ENCODE measurements around the gene NDUFA13.

NDUFA13 gene

DNA sequence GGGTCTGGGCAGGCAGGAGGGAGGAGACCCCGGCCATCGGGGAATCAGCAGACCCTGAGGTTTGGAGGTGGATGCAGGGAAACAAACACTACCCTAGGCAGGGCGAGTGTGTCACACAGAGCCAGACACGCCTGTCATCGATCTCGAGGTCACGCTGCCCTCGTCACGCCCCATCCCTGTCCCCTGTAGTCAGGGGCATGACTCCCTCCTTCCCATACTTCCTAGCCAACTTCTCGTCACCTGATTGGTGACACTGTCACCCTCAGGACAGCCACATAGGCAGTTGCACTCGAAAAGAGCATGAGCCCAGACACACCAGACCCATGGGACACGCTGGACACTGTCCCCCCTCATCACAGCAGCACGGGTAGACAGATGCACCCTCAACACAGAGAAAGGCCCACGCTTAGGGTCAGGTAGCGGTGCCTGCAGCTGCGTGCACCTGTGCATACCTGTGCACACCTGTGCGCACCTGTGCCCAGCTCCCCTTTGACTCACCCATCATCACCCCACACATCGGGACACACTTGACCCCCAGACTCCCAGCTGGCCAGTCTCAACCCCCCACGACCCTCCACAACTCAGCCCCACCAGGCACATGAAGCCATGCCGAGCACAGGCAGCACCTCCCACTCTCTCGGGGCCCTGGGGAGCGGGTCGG is 33.9 kb downstream of the NDUFA13 start:
- DNase-seq: no peak

DNA sequence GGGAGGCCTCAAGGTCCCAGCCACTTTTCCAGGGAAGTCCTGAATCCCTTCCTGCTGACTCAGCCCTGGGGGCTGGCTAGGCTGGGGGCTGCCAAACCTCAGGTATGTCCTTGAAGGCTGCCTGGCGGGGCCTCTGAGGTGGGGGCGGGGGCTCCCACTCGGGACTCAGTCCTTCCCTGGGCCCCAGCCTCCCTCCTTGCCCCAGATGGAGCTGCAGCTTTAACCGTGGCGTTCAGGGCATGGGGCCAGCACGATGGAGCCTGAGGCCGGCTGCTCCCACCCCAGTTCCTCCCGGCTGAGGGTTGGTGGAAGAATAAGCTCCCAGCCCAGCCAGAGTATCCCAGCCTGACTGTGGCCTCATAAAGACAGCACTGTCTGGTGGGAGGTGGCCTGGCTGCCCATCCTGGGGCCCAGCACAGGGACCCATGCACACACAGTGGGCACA is 34.5 kb downstream of the NDUFA13 start:
- no peak for DNase-seq

DNA sequence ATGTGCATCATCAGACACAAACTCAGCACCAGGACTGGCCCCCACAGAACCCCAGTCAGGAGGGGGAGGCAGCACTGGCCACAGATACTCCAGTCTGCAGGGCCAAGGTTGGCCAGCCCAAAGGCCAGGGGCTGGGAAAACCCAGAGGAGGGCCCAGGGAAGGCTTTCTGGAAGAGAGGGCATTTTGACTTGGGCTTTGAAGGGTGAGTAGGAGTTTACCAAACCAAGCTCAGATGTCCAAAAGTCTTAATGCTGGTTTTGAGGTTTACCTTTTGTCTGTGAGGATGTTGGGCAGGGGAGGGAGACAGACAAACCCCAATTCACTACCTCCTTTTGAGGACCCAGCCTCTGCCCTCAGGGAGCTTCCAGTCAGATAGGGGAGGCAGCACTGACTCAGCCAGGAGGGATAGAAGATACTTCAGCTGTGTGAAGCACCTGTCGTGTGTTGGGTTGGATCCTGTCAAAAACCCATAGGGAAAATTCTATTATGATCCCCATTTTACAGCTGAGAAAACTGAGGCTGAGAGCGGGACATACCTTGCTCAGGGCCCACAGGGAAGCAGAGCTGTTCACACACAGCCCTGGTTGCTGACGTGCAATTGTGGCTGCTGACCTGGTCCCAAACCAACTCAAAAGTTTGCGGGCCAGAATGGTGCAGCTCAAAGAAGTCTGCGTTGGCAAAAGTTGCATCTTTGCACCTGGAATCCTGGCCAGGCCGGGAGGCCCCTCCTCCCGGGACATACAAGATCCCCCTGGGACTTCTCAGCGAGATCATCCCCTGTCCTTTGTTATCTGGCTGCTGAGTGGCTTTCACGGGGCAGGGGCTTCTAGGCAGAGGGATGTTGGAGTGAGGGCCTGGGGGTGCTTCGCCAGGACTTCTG is 35.2 kb downstream of the NDUFA13 start:
- DNase-seq: no peak

DNA sequence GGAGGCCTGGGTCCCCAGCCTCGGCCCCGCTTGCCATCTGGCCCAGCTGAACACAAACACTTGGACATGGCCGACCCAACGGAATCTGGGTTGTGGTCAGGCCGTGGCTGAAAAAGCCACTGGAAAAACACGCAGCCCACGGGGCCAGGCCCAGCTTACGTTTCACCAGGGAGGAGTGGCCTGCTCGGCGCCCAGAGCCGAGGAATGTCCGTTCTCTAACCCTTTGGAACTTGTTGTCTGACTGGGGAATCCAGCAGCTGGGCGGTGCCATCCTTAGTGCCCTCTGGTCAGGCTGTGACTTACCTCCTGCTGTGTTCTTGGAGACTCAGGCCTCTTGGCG is 35.8 kb downstream of the NDUFA13 start:
- no peak for DNase-seq

DNA sequence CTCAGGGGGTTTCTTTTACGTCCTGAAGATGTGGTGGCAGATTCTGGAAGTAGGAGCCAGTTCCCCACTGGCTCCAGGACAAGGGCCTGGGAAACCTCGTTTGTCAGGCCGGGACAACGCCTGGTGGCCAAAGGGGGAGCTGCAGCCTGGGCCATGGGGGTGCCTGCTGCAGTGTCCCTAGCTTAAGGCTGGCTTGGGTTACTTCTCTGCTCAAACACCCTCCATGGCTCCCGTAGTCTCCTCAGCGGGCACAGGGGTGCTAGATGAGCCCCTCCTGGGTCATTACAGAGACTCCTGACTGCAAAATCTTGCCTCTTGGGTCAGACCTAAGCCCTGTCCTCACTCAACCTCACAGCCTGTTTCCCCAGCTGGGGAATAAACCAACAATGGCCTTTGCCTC is 36.8 kb downstream of the NDUFA13 start:
- peak in 1 of 4 experiments; percentile 11 for DNase-seq

DNA sequence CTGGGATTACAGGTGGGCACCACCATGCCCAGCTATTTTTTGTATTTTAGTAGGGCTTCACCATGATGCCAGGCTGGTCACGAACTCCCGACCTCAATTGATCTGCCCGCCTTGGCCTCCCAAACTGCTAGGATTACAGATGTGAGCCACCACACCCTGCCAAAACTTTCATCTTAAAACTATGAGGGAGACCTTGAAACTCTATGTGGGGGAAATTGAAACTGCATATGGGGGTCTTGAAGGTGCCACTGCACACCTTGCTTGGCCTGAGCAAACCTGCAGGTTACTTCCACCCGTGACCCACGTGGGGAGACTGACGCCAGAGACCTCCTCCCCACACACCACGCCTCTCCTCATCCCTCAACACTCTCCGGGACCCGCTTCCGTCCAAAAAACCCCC is 37.6 kb downstream of the NDUFA13 start:
- no peak for DNase-seq

DNA sequence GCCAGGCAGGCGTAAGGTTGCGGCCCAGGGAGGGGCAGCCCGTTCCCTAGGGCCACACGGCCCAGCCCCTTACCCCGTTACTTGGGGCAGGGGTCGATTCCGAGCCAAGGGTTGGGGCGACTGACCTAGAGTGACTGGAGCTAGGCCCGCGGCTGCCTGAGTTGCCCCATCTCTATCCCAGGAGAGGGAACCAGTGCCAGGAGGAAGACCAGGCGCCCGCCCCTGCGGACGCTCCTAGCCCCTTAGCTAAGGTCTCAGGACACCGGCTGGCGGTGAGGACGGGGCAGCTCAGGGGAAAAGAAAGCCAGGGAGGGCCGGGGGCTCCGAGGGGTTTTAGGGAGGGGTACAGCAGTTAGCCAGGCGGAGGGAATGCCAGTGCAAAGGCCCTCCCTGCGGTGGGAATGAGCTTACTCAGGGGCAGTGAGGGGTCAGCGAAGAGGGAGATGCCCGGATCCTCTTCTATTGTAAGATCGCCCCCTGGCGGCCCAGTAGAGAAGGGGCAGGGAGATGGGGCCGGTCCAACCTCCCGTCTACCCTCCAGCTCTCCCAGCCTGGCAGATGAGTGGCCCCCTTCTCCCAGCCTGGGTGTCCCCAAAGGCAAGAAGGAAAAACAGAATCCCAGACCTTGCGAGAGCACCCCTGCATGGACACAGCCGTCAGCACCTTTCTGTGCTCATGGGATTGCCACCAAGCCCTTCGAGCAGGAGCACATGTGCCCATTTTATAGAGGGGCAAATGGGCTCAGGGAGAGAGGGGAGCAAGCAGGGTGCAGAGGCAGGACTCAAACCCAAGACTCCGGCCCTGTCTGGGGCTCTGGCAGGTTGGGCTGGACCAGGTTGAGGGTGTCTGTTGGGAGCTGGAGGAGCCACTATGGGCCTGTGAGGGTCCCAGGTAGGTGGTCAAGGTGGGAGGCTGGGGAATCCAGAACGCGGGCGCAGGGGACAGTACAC is 38.3 kb downstream of the NDUFA13 start:
- peak; percentile 21 to 40 (median 34) for DNase-seq

DNA sequence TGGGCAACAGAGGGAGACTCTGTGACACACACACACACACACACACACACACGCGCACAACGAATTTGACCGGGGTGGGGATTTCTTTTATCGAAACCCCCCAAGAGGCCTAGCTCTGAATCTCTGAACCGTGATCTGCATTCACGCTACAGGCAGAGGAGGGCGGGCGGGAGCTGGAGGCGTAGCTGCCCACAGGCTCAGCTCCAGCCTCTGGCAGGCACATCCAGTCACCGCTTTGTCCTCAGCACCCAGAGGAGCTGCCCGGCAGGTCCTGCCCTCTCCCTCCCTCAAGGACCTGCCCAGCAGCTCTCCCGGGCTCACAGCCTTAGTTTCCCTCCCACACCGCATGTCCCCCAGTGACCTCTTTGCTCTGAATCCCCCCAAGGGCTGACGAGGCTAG is 42.0 kb downstream of the NDUFA13 start:
- DNase-seq: no peak

DNA sequence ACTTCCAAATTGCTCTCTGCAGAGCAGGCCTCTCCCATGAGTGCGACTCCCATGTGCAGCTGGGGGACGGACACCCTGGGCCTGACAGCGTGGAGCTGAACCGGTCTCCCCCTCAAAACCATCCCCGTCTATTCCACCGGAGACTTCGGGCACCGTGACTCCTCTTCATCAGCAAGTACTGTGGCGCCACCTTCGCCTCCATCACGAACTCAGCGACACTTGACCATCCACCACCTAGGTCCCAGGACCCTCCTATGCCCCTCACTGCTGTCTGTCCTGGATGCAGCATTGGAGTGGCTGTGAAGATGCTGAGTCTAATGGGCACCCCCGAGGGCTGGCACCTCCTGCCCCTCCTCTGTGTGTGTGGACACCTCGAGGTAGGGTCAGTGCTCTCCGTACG is 42.6 kb downstream of the NDUFA13 start:
- no peak for DNase-seq

DNA sequence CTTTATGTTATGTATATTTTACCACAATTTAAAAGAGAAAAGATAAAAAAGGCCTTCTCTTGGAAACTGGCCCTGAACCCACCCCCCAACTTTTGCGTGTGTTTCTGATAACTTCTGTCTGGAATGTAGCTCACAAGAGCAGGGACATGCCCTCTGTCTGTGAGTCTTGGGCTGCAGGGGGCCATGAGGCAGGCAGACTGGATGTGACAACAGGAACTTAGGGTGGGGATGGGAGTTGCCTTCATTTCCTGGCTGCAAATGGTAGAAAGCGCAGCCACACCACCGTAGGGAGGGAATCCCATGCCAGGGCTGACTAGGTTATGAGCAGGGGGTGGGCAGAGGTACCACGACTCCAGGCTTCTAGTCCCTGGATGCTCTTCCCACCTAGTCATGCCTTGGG is 43.9 kb downstream of the NDUFA13 start:
- no peak for DNase-seq

DNA sequence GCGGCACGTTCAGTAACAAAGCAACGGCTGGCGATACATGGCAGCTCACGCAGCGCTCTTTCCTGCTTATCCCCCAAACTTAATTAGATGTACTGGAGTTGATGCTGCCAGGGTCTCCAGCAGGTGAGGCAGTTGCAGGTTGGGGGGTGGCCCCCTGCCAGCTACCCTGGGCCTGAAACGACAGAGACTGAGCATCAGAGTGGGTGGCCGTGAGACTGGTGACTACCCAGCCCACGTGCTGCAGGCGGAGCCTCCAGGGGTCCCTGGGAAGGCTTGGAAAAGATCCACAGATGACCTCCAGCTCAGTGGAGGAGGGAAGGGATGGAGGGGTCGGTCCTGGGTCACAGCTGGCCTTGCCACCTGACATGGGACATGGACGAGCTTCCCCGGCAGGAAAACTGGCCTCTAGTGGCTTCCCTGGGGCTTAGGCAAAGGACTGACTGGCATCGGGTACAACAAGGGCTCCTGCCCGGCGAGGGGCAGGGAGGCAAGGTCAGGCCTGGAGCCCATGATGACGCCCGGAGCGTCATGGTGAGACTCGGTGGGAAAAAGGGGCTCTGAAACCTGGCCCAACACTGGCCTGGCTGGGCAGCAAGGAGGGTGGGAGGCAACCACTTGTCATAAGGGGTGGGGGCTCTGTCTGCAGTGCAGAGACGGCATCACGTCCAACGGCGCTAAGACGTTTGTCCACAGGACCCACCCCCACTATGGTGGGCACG is 46.1 kb downstream of the NDUFA13 start:
- DNase-seq: no peak

DNA sequence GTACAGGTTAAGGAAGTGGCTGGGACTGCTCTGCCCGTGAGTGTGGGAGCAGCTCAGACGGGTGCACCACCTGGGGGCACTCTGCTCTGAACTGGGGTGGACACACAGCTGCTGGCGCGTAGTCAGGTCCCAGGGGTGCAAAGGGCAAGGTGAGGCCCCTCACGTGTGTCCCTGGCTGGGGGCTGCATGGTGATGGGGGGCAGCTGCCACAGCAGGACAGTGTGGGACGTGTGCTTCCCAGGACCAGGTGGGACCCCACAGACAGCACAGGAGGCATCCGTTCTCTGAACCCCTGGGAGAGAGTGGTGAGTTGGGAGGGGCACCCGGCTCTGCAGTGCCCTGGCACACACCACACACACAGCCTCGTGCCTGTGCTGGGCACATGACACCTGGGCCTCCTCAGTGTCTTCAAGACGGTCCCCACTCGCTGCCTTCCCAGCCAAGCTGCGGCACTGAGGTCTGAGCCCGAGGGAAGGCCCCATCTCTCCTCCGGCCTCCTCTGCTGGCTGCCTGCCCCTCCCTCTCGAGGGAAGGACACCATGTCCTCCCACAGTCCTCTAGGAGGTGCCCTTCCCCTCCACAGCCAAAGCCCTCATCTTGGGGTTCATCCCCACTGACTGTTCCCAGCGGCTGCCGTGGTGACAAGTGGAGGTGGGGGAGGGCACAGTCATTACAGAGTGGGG is 46.8 kb downstream of the NDUFA13 start:
- peak in 1 of 4 experiments; percentile 38 for DNase-seq

DNA sequence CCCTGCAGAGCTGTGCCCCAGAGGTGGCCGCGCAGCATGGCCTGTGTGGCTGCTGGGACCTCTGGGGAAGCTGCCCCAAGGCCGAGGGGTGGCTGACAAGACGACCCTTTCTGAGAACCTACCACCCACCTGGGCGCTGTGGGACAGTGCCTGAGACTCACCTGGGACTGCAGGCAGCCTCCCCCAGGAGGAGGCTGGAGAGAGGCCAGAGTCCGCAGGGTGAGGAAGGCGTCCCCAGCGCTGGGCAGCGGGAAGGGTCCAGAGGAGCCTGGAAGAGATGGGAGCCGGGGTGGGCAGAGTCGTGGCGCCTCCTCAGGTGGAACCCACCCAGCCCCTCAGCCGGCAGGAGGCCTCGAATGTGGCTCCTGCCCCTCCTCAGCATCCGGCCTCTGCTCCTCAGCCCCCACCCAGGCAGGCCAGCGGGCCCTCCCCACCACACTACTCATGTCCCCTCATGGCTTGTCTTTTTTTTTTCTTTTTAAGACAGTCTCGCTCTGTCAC is 47.4 kb downstream of the NDUFA13 start:
- DNase-seq: no peak

DNA sequence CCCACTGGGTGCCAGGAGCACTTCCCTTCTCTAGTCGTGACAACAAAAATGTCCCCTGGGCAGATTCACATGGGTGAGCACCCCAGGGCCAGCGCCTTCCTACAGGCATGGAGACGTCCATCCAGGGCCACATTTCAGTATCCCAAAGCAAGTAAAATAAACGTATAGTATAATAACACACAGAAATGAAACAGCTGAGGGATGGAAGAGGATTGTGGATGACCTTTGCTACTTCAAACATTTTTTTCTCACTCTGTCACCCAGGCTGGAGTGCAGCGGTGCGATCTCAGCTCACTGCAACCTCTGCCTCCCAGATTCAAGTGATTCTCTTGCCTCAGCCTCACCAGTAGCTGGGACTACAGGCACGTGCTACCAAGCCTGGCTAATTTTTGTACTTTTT is 50.3 kb downstream of the NDUFA13 start:
- no peak for DNase-seq

DNA sequence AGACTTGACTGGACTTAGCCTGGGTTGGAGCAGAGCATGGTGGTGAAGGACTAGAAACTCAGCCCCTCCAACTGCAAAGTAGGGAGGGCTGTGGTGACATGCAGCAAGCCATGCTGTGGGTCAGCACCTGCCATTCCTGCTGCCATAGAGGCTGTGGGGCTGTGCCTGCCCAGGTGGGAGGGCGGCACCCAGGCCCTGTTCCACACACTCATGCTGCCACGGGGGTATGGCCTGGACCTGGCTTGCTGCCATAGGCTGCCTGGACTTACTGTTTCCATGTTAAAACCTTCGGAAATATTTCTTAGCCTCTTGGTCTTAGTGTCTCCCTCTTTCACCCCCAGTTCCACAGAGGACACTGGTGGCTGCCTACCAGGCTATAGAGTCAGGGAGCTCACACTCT is 51.4 kb downstream of the NDUFA13 start:
- no peak for DNase-seq

DNA sequence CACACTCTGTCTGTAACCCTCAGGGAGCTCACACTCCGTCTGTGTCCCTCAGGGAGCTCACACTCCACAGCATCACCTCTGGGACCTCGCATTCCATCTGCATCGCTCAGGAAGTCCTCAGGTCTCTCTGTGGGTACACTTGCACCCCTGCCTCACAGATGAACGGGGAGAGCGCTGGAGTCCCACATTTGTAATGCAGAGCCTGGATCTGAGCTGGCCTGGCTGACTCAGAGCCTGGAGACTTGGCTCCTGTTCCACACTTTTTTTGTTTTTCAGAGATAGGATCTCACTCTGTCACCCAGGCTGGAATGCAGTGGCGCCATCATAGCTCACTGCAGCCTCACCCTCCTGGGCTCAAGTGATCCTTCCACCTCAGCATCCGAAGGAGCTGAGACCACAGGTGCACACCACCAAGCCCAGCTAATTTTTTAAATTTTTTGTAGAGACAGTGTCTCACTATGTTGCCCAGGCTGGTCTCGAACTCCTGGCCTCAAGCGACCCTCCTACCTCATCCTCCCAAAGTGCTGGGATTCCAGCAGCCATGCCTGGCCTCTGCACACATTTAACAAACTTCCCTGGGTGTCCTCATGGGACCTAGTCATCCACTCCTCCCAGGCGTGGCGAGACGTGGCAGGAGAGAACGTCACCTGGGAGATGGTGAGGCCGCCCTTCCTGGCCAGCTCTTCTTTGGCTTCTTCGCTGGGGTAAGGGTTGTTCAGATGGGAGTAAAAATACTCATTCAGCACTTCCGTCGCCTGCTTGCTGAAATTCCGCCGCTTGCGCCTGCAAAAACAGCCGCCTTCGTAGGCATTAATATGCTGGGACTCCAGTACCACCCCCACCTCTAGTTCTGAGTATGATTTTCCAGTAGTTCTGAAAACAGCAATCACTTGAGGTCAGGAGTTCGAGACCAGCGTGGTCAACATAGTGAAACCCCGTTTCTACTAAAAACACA is 53.1 kb downstream of the NDUFA13 start:
- DNase-seq: no peak

DNA sequence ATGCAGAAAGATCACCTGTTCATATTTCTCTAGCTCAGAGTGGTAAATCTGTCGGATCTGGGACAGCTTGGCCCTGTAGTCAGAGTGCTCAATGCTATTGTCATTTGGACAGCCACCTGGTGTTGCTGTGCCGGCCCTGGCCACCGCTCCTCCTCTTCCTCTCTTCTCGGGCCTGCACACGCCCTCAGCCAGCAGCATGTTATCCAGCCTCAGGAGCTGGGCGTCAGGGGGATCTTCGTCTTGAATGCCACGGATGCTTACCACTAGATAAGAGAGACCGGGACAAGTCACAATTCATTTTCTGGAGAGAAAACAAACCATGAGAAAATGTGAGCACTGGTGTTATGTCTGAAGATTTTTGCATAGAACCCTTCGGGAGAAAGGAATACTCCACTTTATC is 54.5 kb downstream of the NDUFA13 start:
- no peak for DNase-seq

DNA sequence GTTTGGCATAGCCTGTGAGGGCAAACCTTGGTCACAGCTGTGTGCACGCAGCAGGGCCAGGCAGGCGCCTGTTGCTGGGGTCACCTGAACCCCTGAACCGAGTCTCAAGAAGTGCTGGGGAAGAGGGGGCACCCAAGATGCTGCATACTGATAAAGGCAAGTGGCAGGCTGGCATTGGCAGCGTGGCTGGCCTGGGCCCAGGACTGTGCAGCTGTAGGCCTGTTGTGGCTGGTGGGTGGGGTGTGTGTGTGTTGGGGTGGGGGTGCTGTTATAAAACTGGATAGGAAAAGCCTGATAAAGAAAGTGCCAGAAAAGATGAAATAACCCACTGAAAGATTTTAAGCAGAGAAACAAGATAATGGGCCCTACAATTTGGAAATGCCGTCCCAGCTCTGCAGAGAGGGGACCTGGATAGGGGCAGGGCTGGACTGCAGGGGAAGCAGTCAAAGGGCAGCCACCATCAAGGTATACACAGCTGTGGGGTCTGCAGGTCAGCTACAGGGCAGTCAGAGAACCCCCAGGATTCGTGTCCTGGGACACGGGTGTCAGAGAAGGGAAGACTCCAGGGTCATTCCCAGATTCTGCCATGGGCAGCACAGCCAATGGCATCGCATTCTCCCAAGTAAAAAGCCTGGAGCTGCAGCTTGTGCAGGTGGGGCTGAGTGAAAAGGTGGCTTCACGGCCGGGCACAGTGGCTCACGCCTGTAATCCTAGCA is 55.2 kb downstream of the NDUFA13 start:
- DNase-seq: no peak

DNA sequence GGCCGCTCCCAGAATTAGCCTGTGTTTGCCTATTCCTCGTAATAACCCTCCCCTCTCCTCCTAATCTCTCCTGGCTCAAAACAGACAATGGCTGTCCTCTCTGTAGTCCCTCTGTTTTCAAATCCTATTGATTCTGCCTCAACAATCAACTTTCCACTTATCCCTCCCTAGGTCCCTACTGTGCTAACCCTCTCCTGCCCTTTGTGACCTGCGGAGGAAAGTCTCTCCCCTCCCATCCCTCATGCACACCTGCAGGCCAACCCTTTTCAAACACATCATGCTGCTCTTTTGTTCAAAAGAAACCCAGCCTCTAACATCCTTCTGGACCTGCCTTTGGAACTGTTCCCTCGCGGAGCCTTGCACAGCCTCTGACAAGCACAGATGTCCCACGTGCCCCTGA is 59.4 kb downstream of the NDUFA13 start:
- DNase-seq: no peak

Measured in activated naive CD4-positive, alpha-beta T cell (primary cell).